Stomach (tissue), 4 donors: Measurements from ENCODE around the gene DFFB.

ENCODE experiments used
- EP300 ChIP-seq: sonication (generic); formaldehyde crosslinking; IDR thresholded peaks from one replicate; pipeline ENCODE4 v1.6.1; 2017; ENCODE audit warnings: antibody characterized with exemption
- TF ChIP-seq, protein P1 (sequence below), 7 experiments: fragments of 450-650 bp in 4 of 7; fragments of 200-600 bp in 3 of 7; sonication (generic) in 3 of 7; IDR thresholded peaks; one replicate each; pipeline ENCODE4 v1.5.1; 2016 to 2019; ENCODE audit warnings: antibody characterized with exemption in 7 of 7, control low read depth in 2 of 7, mild to moderate bottlenecking in 1 of 7

DNA sequence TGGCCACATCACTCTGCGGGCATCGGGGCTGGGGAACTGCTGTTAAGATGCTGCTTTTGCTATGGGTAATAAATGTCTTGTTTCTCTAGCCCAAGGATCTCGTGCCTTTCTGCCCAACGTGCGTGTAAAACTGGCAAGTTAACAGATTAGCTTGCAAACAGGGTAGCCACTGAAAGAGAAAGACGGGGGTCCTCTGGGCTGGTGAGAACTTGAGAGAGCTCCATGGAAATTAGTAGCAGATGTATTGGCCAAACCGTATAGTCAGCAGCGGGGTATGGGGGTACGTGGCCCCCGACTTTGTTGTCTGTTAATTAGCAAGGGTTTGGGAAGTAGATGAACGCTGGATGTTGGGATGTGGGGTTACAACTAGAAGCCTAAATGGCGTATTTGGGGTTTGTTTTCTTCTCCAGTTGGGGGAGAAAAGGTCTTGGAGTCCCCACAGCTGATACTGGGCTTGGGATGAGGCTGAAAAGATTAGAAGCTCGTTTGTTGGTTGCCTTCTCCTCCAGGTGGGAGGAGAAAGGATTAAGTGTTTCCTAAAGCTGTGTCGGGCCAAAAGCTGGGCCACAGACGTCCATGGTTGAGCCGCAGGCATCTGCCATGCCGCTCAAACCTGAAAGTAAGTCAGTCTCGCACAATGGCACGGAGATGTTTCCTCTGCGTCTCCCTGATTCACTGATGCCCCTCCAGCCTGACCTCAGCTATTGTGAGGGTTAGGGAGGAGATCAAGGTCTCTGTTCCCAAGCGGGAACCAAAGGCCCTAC, 75.1 kb downstream of the DFFB start:
- TF ChIP-seq EP300, result no peak
- TF ChIP-seq, protein P1, sequence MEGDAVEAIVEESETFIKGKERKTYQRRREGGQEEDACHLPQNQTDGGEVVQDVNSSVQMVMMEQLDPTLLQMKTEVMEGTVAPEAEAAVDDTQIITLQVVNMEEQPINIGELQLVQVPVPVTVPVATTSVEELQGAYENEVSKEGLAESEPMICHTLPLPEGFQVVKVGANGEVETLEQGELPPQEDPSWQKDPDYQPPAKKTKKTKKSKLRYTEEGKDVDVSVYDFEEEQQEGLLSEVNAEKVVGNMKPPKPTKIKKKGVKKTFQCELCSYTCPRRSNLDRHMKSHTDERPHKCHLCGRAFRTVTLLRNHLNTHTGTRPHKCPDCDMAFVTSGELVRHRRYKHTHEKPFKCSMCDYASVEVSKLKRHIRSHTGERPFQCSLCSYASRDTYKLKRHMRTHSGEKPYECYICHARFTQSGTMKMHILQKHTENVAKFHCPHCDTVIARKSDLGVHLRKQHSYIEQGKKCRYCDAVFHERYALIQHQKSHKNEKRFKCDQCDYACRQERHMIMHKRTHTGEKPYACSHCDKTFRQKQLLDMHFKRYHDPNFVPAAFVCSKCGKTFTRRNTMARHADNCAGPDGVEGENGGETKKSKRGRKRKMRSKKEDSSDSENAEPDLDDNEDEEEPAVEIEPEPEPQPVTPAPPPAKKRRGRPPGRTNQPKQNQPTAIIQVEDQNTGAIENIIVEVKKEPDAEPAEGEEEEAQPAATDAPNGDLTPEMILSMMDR (IDR thresholded peaks at IDR 0.05), result no peak
